Panc1 (cell line): ENCODE results near the gene FRY.

Experiments
- CTCF ChIP-seq: fragments of 450-650 bp; IDR thresholded peaks from 2 replicates; pipeline ENCODE4 v1.5.1; 2017; ENCODE audit warnings: mild to moderate bottlenecking
- POLR2AphosphoS5 ChIP-seq: IDR thresholded peaks from 2 replicates; pipeline ENCODE4 v1.6.1; 2012; ENCODE audit warnings: mild to moderate bottlenecking, low read depth, low read length, moderate library complexity
- TCF7L2 ChIP-seq: IDR thresholded peaks from 2 replicates; pipeline ENCODE4 v1.6.1; 2011; ENCODE audit warnings: mild to moderate bottlenecking, low read depth, low read length, inconsistent platforms

- TF ChIP-seq CTCF (no peak), POLR2AphosphoS5 (no peak), TCF7L2 (no peak)
Measured at GRCh38 chr13:32261567-32261966, 230.0 kb downstream of the FRY start.
